GM18499 (cell line): ENCODE data around the gene TK2.
"Not testable (repeated sequence)": the region's sequence is repeated elsewhere in the genome, so short reads cannot be mapped to it uniquely, and the experiment has no call there.

ENCODE experiments used
- ATAC-seq: cut with Tn5 transposase; IDR thresholded peaks from one replicate; pipeline ENCODE4 v1.9.1; 2021; ENCODE audit warnings: moderate number of reproducible peaks; ENCODE audit not compliant: insufficient read depth, unreplicated experiment

Gene TK2

DNA sequence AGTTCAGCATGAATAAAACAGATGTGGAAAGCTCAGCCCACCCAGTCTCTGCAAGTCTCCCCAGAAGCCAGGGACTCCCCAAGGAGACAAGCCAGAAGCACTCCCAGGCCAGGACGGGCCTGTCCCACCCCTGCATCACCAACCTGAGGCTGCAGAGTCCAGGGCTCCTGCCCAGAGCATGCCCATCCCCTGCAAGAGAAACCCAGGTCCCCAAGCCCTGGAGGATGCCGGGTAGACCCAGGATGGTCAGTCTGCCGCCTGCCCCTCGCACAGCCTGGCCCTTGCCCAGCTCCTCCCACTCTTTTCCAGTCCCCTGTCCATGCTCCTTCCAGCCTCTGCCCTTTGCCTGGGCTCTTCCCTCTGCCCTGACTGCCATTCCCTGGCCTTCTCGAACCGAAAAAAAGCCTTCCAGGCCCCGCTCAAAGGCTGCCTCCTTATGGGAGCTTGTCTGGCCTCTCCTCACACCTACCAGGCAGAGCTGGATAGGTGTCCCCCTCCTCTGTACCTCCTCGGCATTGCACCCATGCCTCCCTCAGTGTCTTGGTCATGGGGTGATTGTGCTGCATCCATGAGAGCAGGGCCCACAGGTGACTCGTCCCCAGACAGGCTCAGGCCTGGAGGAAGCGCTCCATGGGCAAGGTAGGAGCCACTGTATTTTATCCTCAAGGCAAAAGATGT lies 78.1 kb downstream of the TK2 start:
- ATAC-seq = no peak

DNA sequence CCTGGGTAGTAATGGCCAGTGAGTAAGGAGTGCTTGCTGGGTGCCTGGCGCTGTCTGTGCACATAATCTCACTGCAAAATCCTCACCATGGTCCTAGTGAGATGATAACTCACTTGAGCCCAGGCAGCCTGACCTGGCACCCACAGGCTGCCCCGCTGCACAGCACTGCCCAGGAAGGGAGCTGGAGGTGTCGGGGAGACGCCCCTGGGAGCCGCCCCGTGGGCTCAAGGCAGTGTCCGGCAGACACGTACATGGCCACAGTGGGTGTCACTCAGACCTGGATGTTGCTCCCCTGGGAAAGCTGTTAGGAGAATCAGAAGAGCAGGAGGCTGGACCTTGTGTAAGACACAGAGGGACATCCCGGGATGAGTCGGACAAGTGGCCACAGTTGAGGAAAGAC lies 78.7 kb downstream of the TK2 start:
- no peak for ATAC-seq

DNA sequence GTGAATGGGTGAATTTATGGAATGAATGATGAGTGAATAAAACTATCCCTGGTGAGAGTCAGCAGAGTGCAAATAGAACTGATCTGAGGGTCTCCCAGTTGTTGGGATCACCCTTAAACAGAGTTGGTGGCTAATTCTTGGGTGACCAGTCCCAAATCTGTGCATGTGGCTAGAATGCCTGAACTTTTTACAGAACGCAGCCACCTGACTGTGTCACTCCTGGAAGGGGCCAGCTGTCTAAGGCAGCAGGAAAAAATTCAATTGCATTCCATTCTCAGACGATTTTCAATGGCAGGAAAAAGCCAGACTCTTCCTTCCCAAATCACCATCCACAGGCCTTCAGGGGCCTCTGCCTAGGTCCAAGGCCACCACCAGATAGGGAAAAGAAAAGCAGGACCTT lies 79.4 kb downstream of the TK2 start:
- no peak for ATAC-seq

DNA sequence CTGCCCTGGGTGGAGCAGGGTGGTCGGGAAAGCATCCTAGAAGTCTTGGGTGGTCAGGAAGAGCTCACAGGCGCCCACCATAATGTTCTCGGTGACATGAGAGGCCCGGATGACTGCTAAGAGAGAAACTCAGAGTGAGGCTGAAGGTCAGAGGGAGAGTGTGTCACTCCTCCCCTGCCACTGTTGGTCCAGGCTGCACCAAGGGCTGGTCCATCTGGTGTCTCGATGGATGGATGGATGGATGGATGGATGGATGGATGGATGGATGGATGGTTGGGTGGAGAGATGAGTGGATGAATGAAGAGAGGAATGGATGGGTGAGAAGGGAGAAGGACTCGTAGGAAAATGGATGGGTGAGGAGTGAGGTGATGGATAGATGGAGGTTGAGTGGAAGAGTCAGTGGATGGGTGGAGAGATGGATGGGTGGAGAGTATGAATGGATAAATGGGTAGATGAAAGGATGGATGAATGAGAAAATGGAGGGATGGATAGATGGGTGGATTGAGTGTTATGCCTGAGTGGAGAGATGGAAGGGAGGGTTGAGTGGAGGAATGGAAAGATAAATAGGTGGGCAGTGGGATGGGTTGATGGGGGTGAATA lies 79.9 kb downstream of the TK2 start:
- no peak for ATAC-seq

DNA sequence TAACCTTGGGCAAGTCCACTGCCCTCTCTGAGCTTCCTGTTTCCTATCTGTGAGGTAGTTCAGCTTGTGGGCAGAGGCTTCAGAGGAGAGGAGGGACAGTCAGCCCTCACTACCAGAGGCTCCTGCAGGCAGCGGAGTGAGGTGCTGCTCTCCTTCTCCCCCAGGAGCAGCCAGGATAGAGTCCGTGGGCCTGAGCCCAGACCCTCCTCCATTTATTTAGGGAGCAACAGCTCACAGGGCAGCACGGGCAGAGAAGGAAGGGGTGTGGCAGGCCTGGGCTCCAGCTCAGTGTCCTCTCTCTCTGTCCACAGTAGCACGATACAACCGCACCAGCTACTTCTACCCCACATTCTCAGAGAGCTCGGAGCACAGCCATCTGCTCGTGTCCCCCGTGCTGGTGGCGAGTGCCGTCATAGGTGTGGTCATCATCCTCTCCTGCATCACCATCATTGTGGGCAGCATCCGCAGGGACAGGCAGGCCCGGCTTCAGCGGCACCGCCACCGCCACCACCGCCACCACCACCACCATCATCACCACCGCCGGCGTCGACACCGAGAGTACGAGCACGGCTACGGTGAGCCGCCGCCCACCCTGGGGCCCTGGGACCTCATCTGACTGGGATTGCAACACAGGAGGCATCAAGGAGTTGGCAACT lies 80.5 kb downstream of the TK2 start:
- ATAC-seq = no peak

DNA sequence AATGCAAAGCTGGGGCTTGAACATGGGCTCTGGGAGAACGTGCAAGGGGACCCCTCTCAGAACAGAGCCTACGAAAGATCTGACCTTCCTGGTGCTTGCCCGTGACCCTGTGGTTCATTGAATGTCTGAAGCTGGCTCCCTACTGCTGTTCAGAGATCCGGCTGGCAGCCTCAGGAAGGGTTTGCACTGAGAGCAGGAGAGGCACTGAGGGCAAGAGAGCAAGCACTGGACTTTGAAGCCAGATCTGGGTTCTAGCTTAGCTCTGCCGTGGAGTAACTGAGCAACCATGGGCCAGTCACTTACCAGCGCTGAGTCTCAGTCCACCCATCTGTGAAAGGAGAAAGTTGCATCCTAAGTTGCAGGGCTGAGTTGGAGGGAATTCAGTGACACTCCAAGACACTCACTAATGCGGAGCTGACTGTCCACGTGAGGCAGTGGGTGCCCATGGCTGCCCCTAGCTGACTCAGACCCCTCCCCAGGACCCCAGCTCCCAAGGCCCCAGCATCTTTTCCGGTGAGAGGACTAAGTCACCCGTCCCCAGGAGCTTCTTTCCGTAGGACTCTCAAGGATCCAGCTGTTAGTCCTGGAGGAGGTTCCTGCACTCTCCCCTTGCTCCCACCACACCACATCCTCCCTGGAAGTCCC lies 81.5 kb downstream of the TK2 start:
- no peak for ATAC-seq

DNA sequence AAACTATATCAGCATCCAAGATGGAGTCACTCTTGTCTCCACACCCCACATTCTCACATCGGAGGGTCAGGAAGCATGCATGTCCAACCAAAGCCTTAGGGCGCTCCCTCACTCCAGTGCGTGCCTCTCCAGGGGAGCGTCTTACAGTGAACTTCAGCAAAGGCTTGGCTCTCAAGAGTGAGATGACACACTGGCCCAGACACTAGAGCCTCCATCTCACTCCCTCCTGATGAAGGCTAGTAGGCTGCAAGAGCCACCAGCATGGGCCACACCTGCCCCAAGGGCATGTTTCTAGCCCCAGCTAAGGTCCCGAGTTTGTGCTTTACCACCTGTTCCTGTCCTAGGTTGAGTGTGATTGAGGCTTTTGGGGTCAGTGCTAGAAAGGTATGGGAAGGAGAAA lies 82.3 kb downstream of the TK2 start:
- ATAC-seq = no peak

DNA sequence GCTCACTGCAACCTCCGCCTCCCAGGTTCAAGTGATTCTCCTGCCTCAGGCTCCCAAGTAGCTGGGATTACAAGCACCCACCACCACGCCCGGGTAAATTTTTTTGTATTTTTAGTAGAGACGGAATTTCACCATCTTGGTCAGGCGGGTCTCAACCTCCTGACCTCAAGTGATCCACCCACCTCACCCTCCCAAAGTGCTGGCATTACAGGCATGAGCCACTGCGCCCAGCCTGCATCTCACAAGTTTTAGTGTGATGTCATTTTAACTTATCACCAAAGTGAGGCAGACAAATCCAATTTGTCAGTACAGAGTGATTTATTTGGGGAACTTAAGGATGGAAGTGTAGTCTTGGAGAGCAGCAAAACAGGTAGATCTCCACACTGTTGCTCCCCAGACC lies 83.3 kb downstream of the TK2 start:
- ATAC-seq = not testable (repeated sequence)

DNA sequence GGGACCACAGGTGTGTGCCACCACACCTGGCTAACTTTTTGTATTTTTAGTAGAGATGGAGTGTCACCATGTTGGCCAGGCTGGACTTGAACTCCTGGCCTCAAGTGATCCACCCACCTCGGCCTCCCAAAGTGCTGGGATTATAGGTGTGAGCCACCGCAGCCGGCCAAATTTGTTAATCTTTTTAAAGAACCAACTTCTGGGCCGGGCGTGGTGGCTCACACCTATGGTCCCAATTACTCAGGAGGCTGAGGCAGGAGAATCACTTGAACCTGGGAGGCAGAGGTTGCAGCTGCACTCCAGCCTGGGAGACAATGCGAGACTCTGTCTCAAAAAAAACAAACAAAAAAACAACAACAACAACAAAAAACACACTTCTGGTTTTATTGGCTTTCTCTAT lies 84.0 kb downstream of the TK2 start:
- ATAC-seq = not testable (repeated sequence)

DNA sequence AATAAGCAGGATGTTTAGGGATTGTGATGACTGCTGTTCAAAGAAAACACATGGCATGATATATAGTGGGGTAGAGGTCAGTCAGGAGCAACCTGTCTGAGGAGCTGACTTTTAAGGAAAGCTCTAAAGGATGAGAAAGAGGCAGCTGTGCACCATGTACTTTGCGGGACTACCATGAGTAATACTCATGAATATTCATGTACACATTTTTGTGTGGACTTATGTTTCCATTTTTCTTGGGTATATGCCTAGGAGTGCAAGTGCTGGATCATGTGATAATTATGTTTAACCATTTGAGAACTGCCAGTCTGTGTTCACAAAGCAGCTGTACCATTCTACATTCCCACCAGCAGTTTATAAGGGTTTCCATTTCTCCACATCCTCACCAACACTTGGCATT lies 87.0 kb downstream of the TK2 start:
- ATAC-seq = no peak

DNA sequence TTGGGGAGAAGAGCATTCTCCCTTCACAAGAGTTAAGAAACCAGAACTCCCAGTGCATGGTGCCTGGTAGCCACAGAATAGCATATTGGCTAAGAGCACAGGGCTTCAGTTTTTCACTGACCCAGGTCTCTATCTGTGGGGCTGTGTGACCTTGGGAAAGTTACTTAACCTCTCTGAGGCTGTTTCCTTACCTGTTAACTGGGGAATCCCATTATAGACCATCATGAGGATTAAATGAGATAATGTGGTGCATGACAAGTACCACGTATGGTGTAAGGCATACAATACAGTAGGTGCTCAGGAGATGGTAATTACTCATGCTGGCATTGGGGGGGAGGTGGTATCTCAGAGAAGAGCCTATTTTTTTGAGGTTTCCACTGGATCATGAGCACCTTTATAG lies 89.2 kb downstream of the TK2 start:
- no peak for ATAC-seq

DNA sequence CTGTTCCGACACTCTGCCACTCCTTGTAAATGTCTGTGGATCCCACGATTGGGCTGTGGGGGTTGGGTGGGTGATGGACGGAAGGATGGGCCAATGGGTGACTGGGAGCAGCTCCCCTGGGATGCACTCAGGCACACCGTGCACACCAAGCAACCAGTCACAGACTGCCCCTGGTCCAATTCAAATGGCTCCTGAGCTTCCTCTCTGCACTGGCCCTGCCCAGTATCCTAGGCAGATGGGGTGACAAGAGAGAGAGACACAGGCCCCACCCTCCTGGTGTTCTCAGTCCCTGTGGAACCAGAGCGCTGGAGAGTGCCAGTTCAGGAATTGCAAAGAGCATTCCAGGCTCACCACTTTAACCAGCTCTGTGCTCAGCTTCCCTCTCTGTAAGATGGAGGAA lies 90.0 kb downstream of the TK2 start:
- ATAC-seq = no peak

DNA sequence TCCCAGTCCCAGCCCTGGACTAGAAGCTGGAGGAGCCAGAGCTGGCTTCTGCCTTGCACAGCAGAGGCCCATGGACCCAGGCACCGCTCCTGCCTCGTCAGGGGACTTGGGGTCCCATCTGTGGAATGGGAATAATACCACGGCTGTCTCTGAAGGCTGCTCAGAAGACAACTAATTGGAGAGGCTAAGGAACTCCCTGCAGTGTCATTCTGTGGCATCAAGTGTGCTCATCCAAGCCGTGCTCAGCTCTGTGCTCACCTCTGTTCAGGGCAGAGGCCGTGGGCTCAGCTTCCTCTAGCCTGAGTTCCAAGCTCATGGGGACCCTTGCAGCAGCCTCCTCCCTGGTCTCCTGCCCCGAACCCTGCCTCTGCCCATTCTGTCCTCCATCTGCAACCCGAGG lies 91.1 kb downstream of the TK2 start:
- no peak for ATAC-seq

DNA sequence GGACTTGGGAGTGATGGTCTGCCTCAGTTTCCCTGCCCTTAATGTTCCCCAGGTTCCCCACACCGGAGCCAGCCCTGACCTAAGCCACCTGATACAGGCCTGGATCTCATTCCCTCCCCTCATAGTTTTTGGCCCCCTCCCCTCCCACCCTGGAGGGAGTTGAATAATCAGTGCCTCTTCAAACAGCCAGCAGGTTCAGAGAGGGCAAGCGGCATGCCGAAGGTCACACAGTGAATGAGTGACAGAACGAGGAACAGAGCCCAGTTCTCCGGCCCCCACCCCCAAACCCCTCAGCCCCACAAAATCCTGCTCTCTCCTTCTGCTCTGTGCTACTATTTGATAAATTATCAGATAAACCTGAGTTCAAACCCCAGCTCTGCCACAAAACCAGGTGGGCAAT lies 91.6 kb downstream of the TK2 start:
- no peak for ATAC-seq
